Skeletal muscle satellite cell (primary cell): ENCODE data around the gene ATP10B.

Experiments
- H3K27me3 ChIP-seq: 2 replicates; pipeline ENCODE4 v1.7.0; 2013; ENCODE audit warnings: low read length; ENCODE audit not compliant: control insufficient read depth, insufficient read depth
- H3K36me3 ChIP-seq: 2 replicates; pipeline ENCODE4 v1.7.0; 2013; ENCODE audit warnings: mild to moderate bottlenecking, control low read depth, low read length; ENCODE audit not compliant: insufficient read depth
- H3K4me1 ChIP-seq: 2 replicates; pipeline ENCODE4 v1.7.0; 2013; ENCODE audit warnings: low read length; ENCODE audit not compliant: control insufficient read depth, insufficient read depth
- H3K4me2 ChIP-seq: 2 replicates; pipeline ENCODE4 v1.7.0; 2013; ENCODE audit warnings: mild to moderate bottlenecking, low read length
- H3K4me3 ChIP-seq: 2 replicates; pipeline ENCODE4 v1.7.0; 2013; ENCODE audit warnings: low read length
- H3K9ac ChIP-seq: 2 replicates; pipeline ENCODE4 v1.7.0; 2013; ENCODE audit warnings: mild to moderate bottlenecking, low read depth, low read length, moderate library complexity
- H3K9me3 ChIP-seq: replicated peaks from 2 replicates; pipeline ENCODE4 v1.7.0; 2013; ENCODE audit warnings: mild to moderate bottlenecking, control low read depth, low read length

ATP10B gene

GRCh38 chr5:160565376-160565775, 286.6 kb downstream of the ATP10B start:
- Histone ChIP-seq H3K4me2 (no peak overlapping the region), H3K9ac (no peak overlapping the region)

GRCh38 chr5:160556846-160557245, 295.2 kb downstream of the ATP10B start:
- no peak overlapping the region for H3K9ac ChIP-seq
- no peak overlapping the region for H3K4me2 ChIP-seq
- no peaks in the 10 kb centered on the region for H3K27me3 ChIP-seq
- no peak overlapping the region for H3K4me3 ChIP-seq
- H3K9me3 ChIP-seq, result no peaks in the 10 kb centered on the region
- H3K36me3 ChIP-seq, result no peaks in the 10 kb centered on the region
- H3K4me1 ChIP-seq, result peaks cover 4% of the 10 kb centered on the region

More at GRCh38 chr5:160565376-160565775, 286.6 kb downstream of the ATP10B start:
- H3K4me1 ChIP-seq, result no peaks in the 10 kb centered on the region
- no peaks in the 10 kb centered on the region for H3K36me3 ChIP-seq
- no peaks in the 10 kb centered on the region for H3K27me3 ChIP-seq
- no peak overlapping the region for H3K4me3 ChIP-seq
- H3K9me3 ChIP-seq, result no peaks in the 10 kb centered on the region

GRCh38 chr5:160555971-160556631, 295.9 kb downstream of the ATP10B start:
- peaks cover 4% of the 10 kb centered on the region for H3K4me1 ChIP-seq
- H3K4me2 ChIP-seq, result no peak overlapping the region
- no peaks in the 10 kb centered on the region for H3K27me3 ChIP-seq
- H3K9ac ChIP-seq, result no peak overlapping the region
- H3K36me3 ChIP-seq, result no peaks in the 10 kb centered on the region
- no peaks in the 10 kb centered on the region for H3K9me3 ChIP-seq
- H3K4me3 ChIP-seq, result no peak overlapping the region

GRCh38 chr5:160555581-160555970, 296.4 kb downstream of the ATP10B start:
- Histone ChIP-seq H3K9ac (no peak overlapping the region), H3K36me3 (no peaks in the 10 kb centered on the region), H3K27me3 (no peaks in the 10 kb centered on the region), H3K4me3 (no peak overlapping the region), H3K4me2 (no peak overlapping the region), H3K4me1 (peaks cover 4% of the 10 kb centered on the region), H3K9me3 (no peaks in the 10 kb centered on the region)

- H3K9ac ChIP-seq, result no peak overlapping the region
- no peaks in the 10 kb centered on the region for H3K9me3 ChIP-seq
- no peak overlapping the region for H3K4me3 ChIP-seq
- H3K27me3 ChIP-seq, result no peaks in the 10 kb centered on the region
- no peaks in the 10 kb centered on the region for H3K36me3 ChIP-seq
- H3K4me2 ChIP-seq, result no peak overlapping the region
- no peaks in the 10 kb centered on the region for H3K4me1 ChIP-seq
These were observed 301.9 kb downstream of the ATP10B start for GRCh38 chr5:160550075-160550474.

GRCh38 chr5:160548949-160549645, 302.9 kb downstream of the ATP10B start:
- Histone ChIP-seq H3K9me3 (no peaks in the 10 kb centered on the region), H3K4me2 (no peak overlapping the region), H3K27me3 (no peaks in the 10 kb centered on the region), H3K4me3 (no peak overlapping the region), H3K36me3 (no peaks in the 10 kb centered on the region), H3K4me1 (no peaks in the 10 kb centered on the region), H3K9ac (no peak overlapping the region)

GRCh38 chr5:160547872-160548271, 304.1 kb downstream of the ATP10B start:
- no peak overlapping the region for H3K4me2 ChIP-seq
- H3K36me3 ChIP-seq, result no peaks in the 10 kb centered on the region
- no peaks in the 10 kb centered on the region for H3K9me3 ChIP-seq
- no peaks in the 10 kb centered on the region for H3K4me1 ChIP-seq
- H3K9ac ChIP-seq, result no peak overlapping the region
- H3K27me3 ChIP-seq, result no peaks in the 10 kb centered on the region
- H3K4me3 ChIP-seq, result no peak overlapping the region

GRCh38 chr5:160547061-160547460, 304.9 kb downstream of the ATP10B start:
- Histone ChIP-seq H3K9ac (no peak overlapping the region), H3K36me3 (no peaks in the 10 kb centered on the region)

GRCh38 chr5:160545832-160546231, 306.2 kb downstream of the ATP10B start:
- no peaks in the 10 kb centered on the region for H3K4me1 ChIP-seq
- no peaks in the 10 kb centered on the region for H3K9me3 ChIP-seq
- no peak overlapping the region for H3K9ac ChIP-seq
- no peaks in the 10 kb centered on the region for H3K36me3 ChIP-seq
- no peak overlapping the region for H3K4me3 ChIP-seq
- H3K27me3 ChIP-seq, result no peaks in the 10 kb centered on the region
- H3K4me2 ChIP-seq, result no peak overlapping the region

More at GRCh38 chr5:160547061-160547460, 304.9 kb downstream of the ATP10B start:
- no peaks in the 10 kb centered on the region for H3K27me3 ChIP-seq
- H3K4me2 ChIP-seq, result no peak overlapping the region
- H3K9me3 ChIP-seq, result no peaks in the 10 kb centered on the region
- H3K4me3 ChIP-seq, result no peak overlapping the region
- no peaks in the 10 kb centered on the region for H3K4me1 ChIP-seq

- Histone ChIP-seq H3K9ac (no peak overlapping the region), H3K27me3 (no peaks in the 10 kb centered on the region), H3K4me1 (no peaks in the 10 kb centered on the region), H3K4me2 (no peak overlapping the region), H3K4me3 (no peak overlapping the region), H3K36me3 (no peaks in the 10 kb centered on the region), H3K9me3 (no peaks in the 10 kb centered on the region)
These were observed 308.6 kb downstream of the ATP10B start for GRCh38 chr5:160543395-160543794.

- no peaks in the 10 kb centered on the region for H3K4me1 ChIP-seq
- no peaks in the 10 kb centered on the region for H3K27me3 ChIP-seq
- H3K36me3 ChIP-seq, result no peaks in the 10 kb centered on the region
- no peak overlapping the region for H3K4me3 ChIP-seq
- H3K9me3 ChIP-seq, result no peaks in the 10 kb centered on the region
- no peak overlapping the region for H3K9ac ChIP-seq
- H3K4me2 ChIP-seq, result no peak overlapping the region
These were observed 309.2 kb downstream of the ATP10B start for GRCh38 chr5:160542840-160543239.

GRCh38 chr5:160542281-160542680, 309.7 kb downstream of the ATP10B start:
- Histone ChIP-seq H3K9ac (no peak overlapping the region), H3K4me3 (no peak overlapping the region), H3K4me1 (no peaks in the 10 kb centered on the region), H3K4me2 (no peak overlapping the region), H3K36me3 (no peaks in the 10 kb centered on the region), H3K9me3 (no peaks in the 10 kb centered on the region), H3K27me3 (no peaks in the 10 kb centered on the region)
